ENCODE results near the gene PPP1R15A. TPM values are rescaled to one million over a fixed set of nuclear protein-coding genes. Genes with fewer than 3 reads are reported as not detected.
A peak's percentile ranks its signal among the peaks of the same experiment; 100 is the strongest.

Gene PPP1R15A
- total and polyA plus RNA-seq, 2 of the 8 experiments (the other 6 are each of a cell fraction or from before 2014, with no cell fraction given): 4.1 to 14.0 TPM

DNA sequence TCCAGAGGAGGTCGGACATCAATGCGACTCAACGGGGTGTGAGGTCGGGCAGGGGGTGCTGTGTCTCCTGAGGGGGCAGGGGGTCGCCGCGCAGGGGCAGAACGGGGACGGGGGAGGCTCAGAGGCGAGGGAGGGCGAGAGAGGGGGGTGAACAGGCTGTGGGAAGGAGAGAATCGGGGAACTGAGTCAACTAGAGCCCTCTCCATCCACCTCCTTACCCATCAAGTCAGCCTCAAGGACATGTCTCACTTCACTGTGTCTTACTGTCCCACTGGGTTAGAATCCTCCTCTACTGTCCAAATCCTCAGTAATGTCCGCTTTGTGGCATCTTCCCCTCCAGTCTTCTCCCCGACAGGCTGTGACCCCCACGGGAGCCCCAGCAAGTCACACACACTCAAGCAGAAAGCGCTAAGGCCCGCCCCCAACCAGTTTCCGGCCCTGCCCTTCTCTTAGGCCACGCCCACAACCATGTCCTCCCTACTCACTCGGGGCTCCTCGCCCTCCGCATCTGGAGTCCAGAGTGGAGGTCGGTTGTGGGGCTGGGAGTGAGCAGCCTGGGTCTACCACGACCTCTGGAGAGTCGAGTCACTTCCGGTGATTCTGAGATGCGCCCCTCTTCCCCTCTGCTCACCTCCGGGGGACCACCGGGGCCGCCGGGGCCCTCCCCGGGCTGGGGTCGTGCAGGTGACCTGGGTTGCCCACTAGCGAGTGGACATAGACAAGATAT, 13.1 kb upstream of the PPP1R15A start:
- Histone ChIP-seq H2AK5ac (ENCODE audit: low read depth, low read length) (no peak overlapping the region), H2BK120ac (replicated peaks; ENCODE audit: low read depth, low read length) (no peak overlapping the region), H3K4me2 (ENCODE audit: insufficient read depth in 1 of 2, low read depth in 2 of 2, low read length in 2 of 2) (0 out of 4 replicates have a peak overlapping the region, but pooled peaks of 1 of the 2 experiments have one; percentile 33), H4K5ac (ENCODE audit: insufficient read length, low read depth, low read length) (no peak overlapping the region), H3K4ac (replicated peaks; ENCODE audit: insufficient read length, low read depth, low read length) (no peak overlapping the region), H3K79me1 (ENCODE audit: low read depth, low read length) (0 out of 2 replicates have a peak, but pooled peaks cover 2% of the 10 kb centered on the region), H3K23me2 (ENCODE audit: low read depth, low read length) (no peaks in the 10 kb centered on the region), H3K4me3 (ENCODE audit: extremely low read depth in 1 of 4, insufficient read depth in 2 of 4, low read depth in 3 of 4, low read length in 4 of 4) (no peak overlapping the region), H3K9me3 (ENCODE audit: insufficient read depth in 2 of 2, low read depth in 1 of 2, low read length in 1 of 2) (no peaks in the 10 kb centered on the region), H2BK12ac (ENCODE audit: low read depth, low read length) (no peak overlapping the region; the same call in 1 of the 2 replicates), H2BK15ac (ENCODE audit: low read length) (no peak overlapping the region), H3K18ac (ENCODE audit: extremely low read depth, low read length) (no peak overlapping the region), H3K79me2 (ENCODE audit: control insufficient read depth in 1 of 2, insufficient read depth in 2 of 2, low read length in 2 of 2) (no peaks in the 10 kb centered on the region), H4K8ac (ENCODE audit: extremely low read depth, insufficient read depth, low read length) (no peak overlapping the region), H3K27ac (ENCODE audit: low read depth, low read length) (no peak overlapping the region), H2BK5ac (ENCODE audit: low read depth, low read length) (no peak overlapping the region), H2AFZ (ENCODE audit: low read length) (no peak overlapping the region), H3K27me3 (replicated peaks in 1 of 4; ENCODE audit: control insufficient read depth in 3 of 4, extremely low read depth in 1 of 4, insufficient read depth in 3 of 4, low read length in 3 of 4) (no peaks in the 10 kb centered on the region; a peak in 1 of 7 replicates), H3K36me3 (ENCODE audit: control insufficient read depth in 2 of 4, insufficient read depth in 4 of 4, low read length in 3 of 4) (no peaks in the 10 kb centered on the region; a peak in 2 of 8 replicates), H4K20me1 (replicated peaks in 1 of 2; ENCODE audit: control insufficient read depth in 1 of 2, insufficient read depth in 2 of 2, low read length in 2 of 2) (no peaks in the 10 kb centered on the region), H3K9ac (replicated peaks in 1 of 4; ENCODE audit: extremely low read depth in 1 of 4, low read depth in 3 of 4, low read length in 3 of 4) (no peak overlapping the region), H2BK20ac (ENCODE audit: low read length) (no peak overlapping the region), H3K56ac (replicated peaks; ENCODE audit: insufficient read length, low read depth, low read length) (no peak overlapping the region), H4K91ac (replicated peaks; ENCODE audit: insufficient read length, low read length) (no peak overlapping the region), H3K23ac (ENCODE audit: insufficient read length) (no peak overlapping the region), H3K4me1 (replicated peaks in 1 of 4; ENCODE audit: control insufficient read depth in 3 of 4, insufficient read depth in 4 of 4, low read length in 3 of 4) (peaks cover 0 to 6% (median 0%) of the 10 kb centered on the region in 4 experiments; a peak in 1 of 7 replicates), H3K14ac (ENCODE audit: insufficient read length) (no peak overlapping the region)
- FAIRE-seq (no peak), DNase-seq (ENCODE audit: low read depth in 1 of 2, low spot score in 2 of 2) (peak in 1 of 2 experiments; percentile 69)
- ChIA-PET POLR2A (ENCODE audit: partially characterized antibody) (interaction anchor here (0.7 to 4.2 kb wide), 6 partner anchors 9 to 21 kb away, joined by 3 to 43 read pairs (median 6); partner anchors contain the start of genes PLEKHA4 and PPP1R15A), CTCF (ENCODE audit: partially characterized antibody) (interaction anchor here (0.8 to 1.3 kb wide), 3 partner anchors 76 to 366 kb away, joined by 3 to 5 read pairs (median 3); no protein-coding TSS in a partner anchor)
- WGBS, 2 experiments (ENCODE audit: extremely low coverage in 1 of 2, insufficient coverage in 1 of 2, insufficient read length in 1 of 2, insufficient replicate concordance in 2 of 2, low coverage in 1 of 2, low lambda C conversion rate in 2 of 2, missing lambda C conversion rate in 1 of 2): 92% methylated on average over 23 of the region's 34 CpGs; no CpG with 5 or more reads in 1 of the 2 experiments
- no peak for TF ChIP-seq EP300 (IDR thresholded peaks at IDR 0.05; ENCODE audit: borderline replicate concordance in 1 of 2, low read depth in 2 of 2, low read length in 2 of 2)
- no peak for TF ChIP-seq KDM5A (IDR thresholded peaks at IDR 0.05; ENCODE audit: low read length)
- no peak for TF ChIP-seq TAF7 (optimal IDR thresholded peaks at IDR 0.05; ENCODE audit: borderline replicate concordance, low read depth, low read length)

Measured in H1 (cell line).